Neural cell (in vitro differentiated cells): ENCODE measurements around the gene SERTAD3. TPM values are rescaled to one million over a fixed set of nuclear protein-coding genes. Genes with fewer than 3 reads are reported as not detected.
"Not testable (repeated sequence)": the region's sequence is repeated elsewhere in the genome, so short reads cannot be mapped to it uniquely, and the experiment has no call there.

Experiments used
- H2AFZ ChIP-seq: fragments of 200-600, 300-800 bp; sonication (generic), shearing (Covaris generic); 2 replicates; pipeline ENCODE4 v1.6.0; 2014; ENCODE audit warnings: low read depth, mild to moderate bottlenecking, antibody characterized with exemption, low read length, moderate library complexity
- H3F3A ChIP-seq: fragments of 200-600 bp; shearing (Covaris generic); 2 replicates; pipeline ENCODE4 v1.6.1; 2016; ENCODE audit warnings: mild to moderate bottlenecking, moderate library complexity, mixed read lengths, antibody characterized with exemption, low read length; ENCODE audit not compliant: insufficient read depth, poor library complexity, severe bottlenecking
- H3K27ac ChIP-seq: fragments of 200-600, 300-800 bp; sonication (generic), shearing (Covaris generic); 2 replicates; pipeline ENCODE4 v1.5.1; 2014; ENCODE audit warnings: mild to moderate bottlenecking, low read length, moderate library complexity
- H3K27me3 ChIP-seq: fragments of 300-800, 200-600 bp; sonication (generic), shearing (Covaris generic); 2 replicates; pipeline ENCODE4 v1.6.0; 2014; ENCODE audit warnings: mild to moderate bottlenecking, low read depth, low read length, moderate library complexity; ENCODE audit not compliant: insufficient read depth
- H3K36me3 ChIP-seq: fragments of 300-800, 200-600 bp; sonication (generic), shearing (Covaris generic); 2 replicates; pipeline ENCODE4 v1.5.1; 2014; ENCODE audit warnings: mild to moderate bottlenecking, antibody characterized with exemption, low read length, moderate library complexity; ENCODE audit not compliant: insufficient read depth
- H3K4me2 ChIP-seq: fragments of 300-800, 200-600 bp; sonication (generic), shearing (Covaris generic); 2 replicates; pipeline ENCODE4 v1.6.0; 2014; ENCODE audit warnings: mild to moderate bottlenecking, low read length
- H3K4me3 ChIP-seq: fragments of 300-800, 200-600 bp; sonication (generic), shearing (Covaris generic); 2 replicates; pipeline ENCODE4 v1.5.1; 2014; ENCODE audit warnings: mild to moderate bottlenecking, low read length, moderate library complexity
- H3K79me2 ChIP-seq: fragments of 200-600 bp; shearing (Covaris generic); replicated peaks from 2 replicates; pipeline ENCODE4 v1.6.0; 2014; ENCODE audit warnings: mild to moderate bottlenecking, low read length, moderate library complexity; ENCODE audit not compliant: insufficient read depth
- H3K9ac ChIP-seq: fragments of 300-800, 200-600 bp; sonication (generic), shearing (Covaris generic); 2 replicates; pipeline ENCODE4 v1.6.1; 2016; ENCODE audit warnings: mild to moderate bottlenecking, low read length, mixed read lengths
- H3K9me2 ChIP-seq: fragments of 200-600 bp; shearing (Covaris generic); 2 replicates; pipeline ENCODE4 v1.6.1; 2016; ENCODE audit warnings: mild to moderate bottlenecking, low read length, mixed read lengths; ENCODE audit not compliant: insufficient read depth
- H3K9me3 ChIP-seq: fragments of 200-600, 300-800 bp; sonication (generic), shearing (Covaris generic); 2 replicates; pipeline ENCODE4 v1.6.1; 2016; ENCODE audit warnings: mild to moderate bottlenecking, mixed run types, low read length, moderate library complexity, mixed read lengths
- H4K20me1 ChIP-seq: fragments of 200-600 bp; shearing (Covaris generic); 2 replicates; pipeline ENCODE4 v1.6.1; 2016; ENCODE audit warnings: mild to moderate bottlenecking, mixed run types; ENCODE audit not compliant: insufficient read depth
- CTCF ChIP-seq: fragments of 450-650 bp; IDR thresholded peaks from 2 replicates; pipeline ENCODE4 v1.5.1; 2014; ENCODE audit warnings: antibody characterized with exemption, mild to moderate bottlenecking, moderate library complexity; ENCODE audit not compliant: poor library complexity, severe bottlenecking
- EP300 ChIP-seq: fragments of 450-650 bp; conservative IDR thresholded peaks from 2 replicates; pipeline ENCODE4 v1.6.1; 2014; ENCODE audit warnings: antibody characterized with exemption, mild to moderate bottlenecking, moderate library complexity; ENCODE audit not compliant: poor library complexity, severe bottlenecking
- EZH2 ChIP-seq: fragments of 200-600, 300-800 bp; shearing (Covaris generic), sonication (generic); IDR thresholded peaks from 2 replicates; pipeline ENCODE4 v1.6.1; 2014; ENCODE audit warnings: antibody characterized with exemption, low read length, borderline replicate concordance, mild to moderate bottlenecking; ENCODE audit not compliant: insufficient read depth, poor library complexity, severe bottlenecking
- MXI1 ChIP-seq: fragments of 450-650 bp; conservative IDR thresholded peaks from 2 replicates; pipeline ENCODE4 v1.6.1; 2014; ENCODE audit warnings: antibody characterized with exemption, mild to moderate bottlenecking; ENCODE audit not compliant: poor library complexity, severe bottlenecking
- POLR2AphosphoS5 ChIP-seq: IDR thresholded peaks from 2 replicates; pipeline ENCODE4 v1.6.1; 2012
- RAD21 ChIP-seq: fragments of 450-650 bp; conservative IDR thresholded peaks from 2 replicates; pipeline ENCODE4 v1.6.1; 2014; ENCODE audit warnings: antibody characterized with exemption, mild to moderate bottlenecking, moderate library complexity
- REST ChIP-seq: IDR thresholded peaks from 2 replicates; pipeline ENCODE4 v1.6.1; 2012; ENCODE audit warnings: borderline replicate concordance
- SMC3 ChIP-seq: fragments of 450-650 bp; conservative IDR thresholded peaks from 2 replicates; pipeline ENCODE4 v1.6.1; 2014; ENCODE audit warnings: antibody characterized with exemption, mild to moderate bottlenecking, moderate library complexity; ENCODE audit not compliant: poor library complexity
- TAF1 ChIP-seq: IDR thresholded peaks from 2 replicates; pipeline ENCODE4 v1.6.1; 2012; ENCODE audit warnings: low read depth
- polyA plus RNA-seq: library from polyadenylated mRNA; depleted of rRNA; stranded (reverse); fragments of >200 nt; gene quantifications from 2 replicates; pipeline ENCODE4 v1.2.3, GENCODE V29; 2014

SERTAD3 gene
- polyA plus RNA-seq, 1 donor from 2014 or later: 7.6 TPM

GRCh38 chr19:40486017-40486416, 41.9 kb upstream of the SERTAD3 start:
- TF ChIP-seq RAD21 (no peak), CTCF (no peak), REST (no peak), EZH2 (no peak), TAF1 (no peak), SMC3 (no peak), EP300 (no peak)
- no peaks in the 10 kb centered on the region for H3K9me3 ChIP-seq
- H3K36me3 ChIP-seq: no peaks in the 10 kb centered on the region
- H3F3A ChIP-seq: no peaks in the 10 kb centered on the region
- no peaks in the 10 kb centered on the region for H3K9me2 ChIP-seq
- H3K4me2 ChIP-seq: no peak overlapping the region
- no peak overlapping the region for H3K9ac ChIP-seq
- H4K20me1 ChIP-seq: no peaks in the 10 kb centered on the region
- H3K27ac ChIP-seq: no peak overlapping the region
- H3K79me2 ChIP-seq: no peaks in the 10 kb centered on the region
- no peak overlapping the region for H2AFZ ChIP-seq
- no peak overlapping the region for H3K4me3 ChIP-seq
- no peaks in the 10 kb centered on the region for H3K27me3 ChIP-seq

GRCh38 chr19:40475878-40476644, 31.9 kb upstream of the SERTAD3 start:
- H2AFZ ChIP-seq, H3K36me3 ChIP-seq: not testable (repeated sequence)

GRCh38 chr19:40474737-40475136, 30.6 kb upstream of the SERTAD3 start:
- Histone ChIP-seq H3K27me3 (no peaks in the 10 kb centered on the region), H3K9me3 (no peaks in the 10 kb centered on the region), H3F3A (no peaks in the 10 kb centered on the region), H3K9me2 (no peaks in the 10 kb centered on the region), H3K27ac (no peak overlapping the region), H3K36me3 (no peaks in the 10 kb centered on the region), H3K79me2 (no peaks in the 10 kb centered on the region), H2AFZ (no peak overlapping the region), H3K9ac (no peak overlapping the region), H3K4me3 (no peak overlapping the region), H4K20me1 (no peaks in the 10 kb centered on the region), H3K4me2 (no peak overlapping the region)
- no peak for TF ChIP-seq POLR2AphosphoS5
- no peak for TF ChIP-seq MXI1
- no peak for TF ChIP-seq CTCF
- no peak for TF ChIP-seq EZH2
- no peak for TF ChIP-seq RAD21
- TF ChIP-seq REST: no peak
- TF ChIP-seq SMC3: no peak
- TF ChIP-seq TAF1: no peak
- TF ChIP-seq EP300: no peak

More at GRCh38 chr19:40475878-40476644, 31.9 kb upstream of the SERTAD3 start:
- not testable (repeated sequence) for H3F3A ChIP-seq, H3K79me2 ChIP-seq, H3K9me2 ChIP-seq, H3K27me3 ChIP-seq, H3K4me3 ChIP-seq, H4K20me1 ChIP-seq, H3K9ac ChIP-seq, H3K9me3 ChIP-seq, H3K4me2 ChIP-seq, H3K27ac ChIP-seq
